OCI-LY3 (cell line): ENCODE measurements around the gene SENP3.

Experiments used
- H2AFZ ChIP-seq: fragments of 200-600, 300-600 bp; shearing (Covaris generic); 2 replicates; pipeline ENCODE4 v1.6.0; 2014; ENCODE audit warnings: antibody characterized with exemption, low read depth, low read length
- H3K27ac ChIP-seq: fragments of 200-600, 300-600 bp; sonication (generic); 2 replicates; pipeline ENCODE4 v1.5.1; 2014; ENCODE audit warnings: mild to moderate bottlenecking, low read length, moderate library complexity, mixed read lengths
- H3K27me3 ChIP-seq: fragments of 200-600, 300-600 bp; sonication (generic); 2 replicates; pipeline ENCODE4 v1.6.1; 2014; ENCODE audit warnings: low read depth, low read length, mixed read lengths
- H3K36me3 ChIP-seq: fragments of 200-600, 300-600 bp; sonication (generic); replicated peaks from 2 replicates; pipeline ENCODE3; 2014; ENCODE audit warnings: low read depth, low read length, mixed read lengths
- H3K4me1 ChIP-seq: fragments of 300-600, 200-600 bp; sonication (generic); 2 replicates; pipeline ENCODE4 v1.6.1; 2014; ENCODE audit warnings: low read length, mixed read lengths
- H3K4me2 ChIP-seq: fragments of 200-600, 300-600 bp; sonication (generic); 2 replicates; pipeline ENCODE4 v1.6.1; 2014; ENCODE audit warnings: low read length, mixed read lengths
- H3K4me3 ChIP-seq: fragments of 300-600, 200-600 bp; sonication (generic); 2 replicates; pipeline ENCODE4 v1.5.1; 2014; ENCODE audit warnings: antibody characterized with exemption, mild to moderate bottlenecking, low read length, moderate library complexity
- H3K79me2 ChIP-seq: fragments of 300-600, 200-600 bp; shearing (Covaris generic); 2 replicates; pipeline ENCODE4 v1.6.1; 2014; ENCODE audit warnings: mild to moderate bottlenecking, low read length, mixed read lengths
- H3K9ac ChIP-seq: fragments of 300-600, 200-600 bp; shearing (Covaris generic); 2 replicates; pipeline ENCODE4 v1.6.0; 2014; ENCODE audit warnings: mild to moderate bottlenecking, low read length, moderate library complexity
- H3K9me3 ChIP-seq: fragments of 200-600, 300-600 bp; shearing (Covaris generic); 2 replicates; pipeline ENCODE4 v1.6.1; 2014; ENCODE audit warnings: low read length, mixed read lengths; ENCODE audit not compliant: insufficient read depth
- H4K20me1 ChIP-seq: fragments of 200-600, 300-600 bp; sonication (generic); 2 replicates; pipeline ENCODE4 v1.6.1; 2016; ENCODE audit warnings: low read length, mixed read lengths; ENCODE audit not compliant: insufficient read depth
- EZH2phosphoT487 ChIP-seq: fragments of 200-600 bp; shearing (Covaris generic); IDR thresholded peaks from 2 replicates; pipeline ENCODE4 v1.6.1; 2018; ENCODE audit warnings: antibody characterized with exemption, mixed run types, low read depth
- TF ChIP-seq, protein P1 (sequence below): fragments of 200-600, 300-600 bp; sonication (generic); IDR thresholded peaks from 2 replicates; pipeline ENCODE4 v1.5.1; 2014; ENCODE audit warnings: antibody characterized with exemption, low read length, low read depth

Gene SENP3

GRCh38 chr17:7589204-7589868, 27.6 kb downstream of the SENP3 start:
- H3K79me2 ChIP-seq = peaks cover 15% of the 10 kb centered on the region
- no peak overlapping the region for H2AFZ ChIP-seq
- H3K4me3 ChIP-seq = no peak overlapping the region
- no peak for TF ChIP-seq EZH2phosphoT487
- TF ChIP-seq, protein P1, sequence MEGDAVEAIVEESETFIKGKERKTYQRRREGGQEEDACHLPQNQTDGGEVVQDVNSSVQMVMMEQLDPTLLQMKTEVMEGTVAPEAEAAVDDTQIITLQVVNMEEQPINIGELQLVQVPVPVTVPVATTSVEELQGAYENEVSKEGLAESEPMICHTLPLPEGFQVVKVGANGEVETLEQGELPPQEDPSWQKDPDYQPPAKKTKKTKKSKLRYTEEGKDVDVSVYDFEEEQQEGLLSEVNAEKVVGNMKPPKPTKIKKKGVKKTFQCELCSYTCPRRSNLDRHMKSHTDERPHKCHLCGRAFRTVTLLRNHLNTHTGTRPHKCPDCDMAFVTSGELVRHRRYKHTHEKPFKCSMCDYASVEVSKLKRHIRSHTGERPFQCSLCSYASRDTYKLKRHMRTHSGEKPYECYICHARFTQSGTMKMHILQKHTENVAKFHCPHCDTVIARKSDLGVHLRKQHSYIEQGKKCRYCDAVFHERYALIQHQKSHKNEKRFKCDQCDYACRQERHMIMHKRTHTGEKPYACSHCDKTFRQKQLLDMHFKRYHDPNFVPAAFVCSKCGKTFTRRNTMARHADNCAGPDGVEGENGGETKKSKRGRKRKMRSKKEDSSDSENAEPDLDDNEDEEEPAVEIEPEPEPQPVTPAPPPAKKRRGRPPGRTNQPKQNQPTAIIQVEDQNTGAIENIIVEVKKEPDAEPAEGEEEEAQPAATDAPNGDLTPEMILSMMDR = no peak
- no peaks in the 10 kb centered on the region for H3K27me3 ChIP-seq
- no peak overlapping the region for H3K27ac ChIP-seq
- peaks cover 3% of the 10 kb centered on the region for H3K36me3 ChIP-seq
- H4K20me1 ChIP-seq = no peaks in the 10 kb centered on the region
- H3K9me3 ChIP-seq = no peaks in the 10 kb centered on the region
- H3K9ac ChIP-seq = no peak overlapping the region
- H3K4me1 ChIP-seq = peaks cover 8% of the 10 kb centered on the region; the same call in 1 of the 2 replicates
- H3K4me2 ChIP-seq = no peak overlapping the region

DNA sequence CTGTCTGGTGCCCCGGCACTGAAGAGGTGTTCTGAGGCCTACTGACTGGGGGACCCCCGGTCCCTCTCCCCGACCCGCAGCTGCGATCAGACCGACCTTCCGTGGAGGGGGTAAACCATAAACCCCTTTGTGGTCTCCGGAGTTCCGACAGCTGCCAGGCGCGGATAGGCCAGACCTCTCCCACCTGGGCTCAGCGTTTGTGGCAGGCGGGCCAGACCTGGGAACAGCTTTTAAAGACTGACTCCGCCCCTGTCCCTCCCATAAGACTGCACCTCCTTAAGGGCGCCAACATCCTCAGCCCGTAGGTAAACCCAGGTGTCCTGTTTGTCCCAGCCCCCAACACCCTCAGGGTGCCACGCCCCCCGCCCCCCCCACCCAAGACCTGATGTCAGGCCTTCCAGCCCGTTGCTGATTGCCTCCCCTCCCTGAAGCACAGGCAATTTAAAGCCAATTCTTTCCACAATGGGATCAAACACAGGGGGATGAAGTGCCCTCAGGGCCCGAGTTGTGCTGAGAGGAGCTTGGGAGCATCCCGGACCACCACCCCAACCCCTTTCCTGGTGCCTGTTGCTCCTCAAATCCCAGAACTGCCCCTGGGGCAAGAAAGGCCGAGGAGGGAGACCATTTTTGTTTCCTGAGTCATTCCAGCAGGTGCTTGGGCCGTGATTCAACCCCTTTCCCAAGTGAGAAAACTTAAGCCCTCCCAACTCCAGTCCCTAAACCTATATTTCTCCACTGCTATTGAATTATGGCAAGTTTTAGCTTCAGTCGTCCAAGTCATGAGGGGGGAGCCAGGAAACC, 28.4 kb downstream of the SENP3 start, which contains the start of gene SOX15:
Gene SOX15, minus strand, starts transcription at position 204 of the 801 bp plus-strand sequence. CDS start 418 bp downstream, outside the sequence.
- Histone ChIP-seq H2AFZ (no peak within 1 kb of the TSS), H3K79me2 (peaks cover 8% of the 10 kb centered on the region; the same call in 1 of the 2 replicates), H3K9me3 (no peaks in the 10 kb centered on the region), H3K27ac (no peak within 1 kb of the TSS), H3K36me3 (peaks cover 5% of the 10 kb centered on the region), H3K27me3 (no peaks in the 10 kb centered on the region), H3K9ac (no peak within 1 kb of the TSS), H3K4me2 (no peak within 1 kb of the TSS), H4K20me1 (no peaks in the 10 kb centered on the region), H3K4me1 (peaks cover 3% of the 10 kb centered on the region; the same call in 1 of the 2 replicates), H3K4me3 (no peak within 1 kb of the TSS)
- TF ChIP-seq EZH2phosphoT487 = no peak
- TF ChIP-seq, protein P1 = no peak

DNA sequence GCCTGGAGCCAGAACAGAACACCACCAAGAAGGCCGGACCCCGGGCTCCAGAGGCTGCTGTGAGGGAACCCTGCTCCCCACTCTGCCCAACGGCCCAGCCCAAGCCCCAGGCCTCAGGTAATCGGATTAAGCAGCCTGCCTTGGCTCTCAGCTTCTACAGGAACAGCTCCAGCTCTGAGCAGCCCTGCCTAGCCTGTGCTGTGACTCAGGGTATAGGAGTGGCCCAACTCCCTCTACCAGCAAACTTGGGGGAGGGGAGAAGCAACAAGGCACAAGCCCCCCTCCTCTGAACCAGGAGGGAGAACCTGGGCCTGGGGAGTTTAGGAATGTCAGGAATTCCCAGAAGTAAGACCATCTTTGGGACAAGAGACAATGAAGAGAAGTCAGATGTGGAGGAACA, 29.0 kb downstream of the SENP3 start:
- Histone ChIP-seq H3K4me2 (no peak overlapping the region), H3K27ac (no peak overlapping the region), H3K36me3 (peaks cover 5% of the 10 kb centered on the region), H4K20me1 (no peaks in the 10 kb centered on the region), H3K9me3 (no peaks in the 10 kb centered on the region), H3K79me2 (peaks cover 2% of the 10 kb centered on the region; the same call in 1 of the 2 replicates), H3K27me3 (no peaks in the 10 kb centered on the region), H2AFZ (no peak overlapping the region), H3K4me1 (peaks cover 3% of the 10 kb centered on the region; the same call in 1 of the 2 replicates), H3K9ac (no peak overlapping the region), H3K4me3 (no peak overlapping the region)
- TF ChIP-seq, protein P1 = no peak
- no peak for TF ChIP-seq EZH2phosphoT487

DNA sequence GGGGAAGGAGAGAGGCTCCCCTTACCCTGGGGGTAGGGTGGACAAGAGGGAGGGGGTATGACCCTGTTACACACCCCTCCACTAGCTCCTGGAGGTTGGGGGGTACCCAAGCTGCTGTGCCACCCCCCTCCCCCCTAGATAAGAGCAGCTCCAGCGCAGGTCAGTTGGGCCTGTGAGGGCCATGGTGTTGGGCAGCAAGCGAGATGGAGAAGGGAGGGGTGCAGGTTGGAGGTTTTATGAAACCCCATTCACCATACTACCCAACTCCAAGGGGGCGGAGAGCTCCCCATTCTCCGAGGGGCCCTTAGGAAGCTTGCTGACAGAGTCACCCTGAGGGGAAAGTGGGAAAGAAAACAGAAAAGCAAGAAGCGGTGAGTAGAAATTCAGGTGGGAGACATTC, 29.9 kb downstream of the SENP3 start:
- no peak overlapping the region for H2AFZ ChIP-seq
- H3K4me2 ChIP-seq = no peak overlapping the region
- H4K20me1 ChIP-seq = no peaks in the 10 kb centered on the region
- no peak overlapping the region for H3K4me3 ChIP-seq
- peaks cover 3% of the 10 kb centered on the region; the same call in 1 of the 2 replicates for H3K4me1 ChIP-seq
- H3K27ac ChIP-seq = no peak overlapping the region
- H3K79me2 ChIP-seq = no peaks in the 10 kb centered on the region; the same call in 1 of the 2 replicates
- TF ChIP-seq, protein P1 = no peak
- no peak for TF ChIP-seq EZH2phosphoT487
- no peaks in the 10 kb centered on the region for H3K27me3 ChIP-seq
- H3K36me3 ChIP-seq = peaks cover 5% of the 10 kb centered on the region
- H3K9ac ChIP-seq = no peak overlapping the region
- no peaks in the 10 kb centered on the region for H3K9me3 ChIP-seq
